ENCODE results near the gene RABGGTB. TPM values are rescaled to one million over a fixed set of nuclear protein-coding genes. Genes with fewer than 3 reads are reported as not detected.

The RABGGTB gene
- total RNA-seq, 4 donors from 2014 or later = 40.1 to 92.1 (median 42.2) TPM

DNA sequence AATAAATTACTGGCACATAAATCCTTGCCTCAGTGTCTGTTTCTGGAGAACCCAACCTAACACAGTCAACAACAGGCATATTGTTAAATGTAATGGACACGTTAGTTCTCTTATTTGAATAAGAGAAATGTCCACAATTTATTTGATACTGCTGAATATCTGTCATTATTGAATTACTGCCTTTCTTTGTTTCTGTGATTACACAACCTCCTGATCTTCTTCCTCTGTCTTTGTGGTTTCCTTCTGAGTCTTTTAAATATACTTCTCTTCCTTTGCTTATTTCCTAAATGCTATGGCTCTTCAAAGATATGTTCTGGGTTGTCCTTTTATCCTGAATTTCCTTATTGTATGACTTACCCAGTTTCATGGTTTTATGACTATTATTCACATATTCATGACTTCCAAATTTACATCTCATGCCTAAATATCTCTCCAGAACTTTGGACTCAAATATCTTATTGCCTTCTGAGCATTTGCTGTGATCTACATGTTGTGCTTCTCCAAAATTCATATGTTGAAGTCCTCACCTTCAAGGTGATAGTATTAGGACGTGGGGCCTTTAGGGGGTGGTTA, 50.6 kb downstream of the RABGGTB start:
- WGBS = 69% methylated on average over 2 of the region's 2 CpGs
- no peaks in the 10 kb centered on the region for H3K4me1 ChIP-seq
- H3K27ac ChIP-seq = no peak overlapping the region
- DNase-seq (ENCODE audit: low spot score in 2 of 2) = no peak
- no peaks in the 10 kb centered on the region for H3K36me3 ChIP-seq
- no peak overlapping the region for H3K4me3 ChIP-seq
- TF ChIP-seq POLR2AphosphoS5 (IDR thresholded peaks at IDR 0.05) (no peak), POLR2A (IDR thresholded peaks at IDR 0.05) (no peak), EP300 (IDR thresholded peaks at IDR 0.05) (no peak)
- TF ChIP-seq, protein P1, sequence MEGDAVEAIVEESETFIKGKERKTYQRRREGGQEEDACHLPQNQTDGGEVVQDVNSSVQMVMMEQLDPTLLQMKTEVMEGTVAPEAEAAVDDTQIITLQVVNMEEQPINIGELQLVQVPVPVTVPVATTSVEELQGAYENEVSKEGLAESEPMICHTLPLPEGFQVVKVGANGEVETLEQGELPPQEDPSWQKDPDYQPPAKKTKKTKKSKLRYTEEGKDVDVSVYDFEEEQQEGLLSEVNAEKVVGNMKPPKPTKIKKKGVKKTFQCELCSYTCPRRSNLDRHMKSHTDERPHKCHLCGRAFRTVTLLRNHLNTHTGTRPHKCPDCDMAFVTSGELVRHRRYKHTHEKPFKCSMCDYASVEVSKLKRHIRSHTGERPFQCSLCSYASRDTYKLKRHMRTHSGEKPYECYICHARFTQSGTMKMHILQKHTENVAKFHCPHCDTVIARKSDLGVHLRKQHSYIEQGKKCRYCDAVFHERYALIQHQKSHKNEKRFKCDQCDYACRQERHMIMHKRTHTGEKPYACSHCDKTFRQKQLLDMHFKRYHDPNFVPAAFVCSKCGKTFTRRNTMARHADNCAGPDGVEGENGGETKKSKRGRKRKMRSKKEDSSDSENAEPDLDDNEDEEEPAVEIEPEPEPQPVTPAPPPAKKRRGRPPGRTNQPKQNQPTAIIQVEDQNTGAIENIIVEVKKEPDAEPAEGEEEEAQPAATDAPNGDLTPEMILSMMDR (IDR thresholded peaks at IDR 0.05) = no peak
- no peaks in the 10 kb centered on the region for H3K27me3 ChIP-seq
- no peaks in the 10 kb centered on the region for H3K9me3 ChIP-seq

- no peaks in the 10 kb centered on the region for H3K9me3 ChIP-seq
- no peak overlapping the region for H3K27ac ChIP-seq
- H3K36me3 ChIP-seq = no peaks in the 10 kb centered on the region
- H3K4me1 ChIP-seq = no peaks in the 10 kb centered on the region
- 76% methylated on average over 2 of the region's 2 CpGs for WGBS
- no peak for DNase-seq (ENCODE audit: low spot score in 2 of 2)
- H3K27me3 ChIP-seq = no peaks in the 10 kb centered on the region
- no peak overlapping the region for H3K4me3 ChIP-seq
- TF ChIP-seq POLR2A (IDR thresholded peaks at IDR 0.05) = no peak
- TF ChIP-seq POLR2AphosphoS5 (IDR thresholded peaks at IDR 0.05) = no peak
Observed at GRCh38 chr1:75838079-75838478, 52.0 kb downstream of the RABGGTB start.

- H3K36me3 ChIP-seq = no peaks in the 10 kb centered on the region
- no peaks in the 10 kb centered on the region for H3K9me3 ChIP-seq
- no peak overlapping the region for H3K4me3 ChIP-seq
- TF ChIP-seq, protein P1 (IDR thresholded peaks at IDR 0.05) = no peak
- TF ChIP-seq POLR2A (IDR thresholded peaks at IDR 0.05) = no peak
- no peak for TF ChIP-seq POLR2AphosphoS5 (IDR thresholded peaks at IDR 0.05)
- TF ChIP-seq EP300 (IDR thresholded peaks at IDR 0.05) = no peak
- H3K4me1 ChIP-seq = no peaks in the 10 kb centered on the region
- H3K27ac ChIP-seq = no peak overlapping the region
- H3K27me3 ChIP-seq = no peaks in the 10 kb centered on the region
- no peak for DNase-seq (ENCODE audit: low spot score in 2 of 2)
Observed at GRCh38 chr1:75841421-75841820, 55.4 kb downstream of the RABGGTB start.

Other genes with a start within 250 kb of the RABGGTB start
- 10 to 100 TPM in 2 of 4 donors, 1 to 10 TPM in 2; 1.1 to 17.7 (median 5.8) TPM for gene SLC44A5, start 175.1 kb upstream of the RABGGTB start, total RNA-seq
- 10 to 100 TPM; 25.3 to 46.5 (median 40.5) TPM for gene ACADM, start 61.5 kb upstream of the RABGGTB start, total RNA-seq
- under 1 TPM in 1 of 4 donors, not detected in 3; 0.21 TPM for gene MSH4, start 10.6 kb downstream of the RABGGTB start, total RNA-seq
- gene ASB17, start 146.1 kb downstream of the RABGGTB start, total RNA-seq = not detected

Data from suprapubic skin (tissue), 4 donors.